SK-N-SH (cell line): ENCODE results near the gene ZBTB37.
A peak's percentile ranks its signal among the peaks of the same experiment; 100 is the strongest.

Experiments
- CHD2 ChIP-seq: fragments of 150-350 bp; IDR thresholded peaks from 2 replicates; pipeline ENCODE4 v1.6.1; 2018; ENCODE audit warnings: low read length; ENCODE audit not compliant: partially characterized antibody
- CTCF ChIP-seq: fragments of 200-600 bp; sonication (generic); IDR thresholded peaks from 2 replicates; pipeline ENCODE4 v1.6.1; 2017; ENCODE audit warnings: antibody characterized with exemption, mild to moderate bottlenecking, moderate library complexity
- EZH2phosphoT487 ChIP-seq: fragments of 200-600 bp; sonication (generic); IDR thresholded peaks from 2 replicates; pipeline ENCODE4 v1.6.1; 2017; ENCODE audit warnings: low read depth, mixed run types, mild to moderate bottlenecking, antibody characterized with exemption, moderate library complexity, borderline replicate concordance
- FOXJ3 ChIP-seq: sonication (generic); formaldehyde crosslinking; IDR thresholded peaks from 2 replicates; pipeline ENCODE4 v1.5.1; 2020; ENCODE audit warnings: mild to moderate bottlenecking, missing genetic modification reagents
- IRF3 ChIP-seq: fragments of 150-350 bp; IDR thresholded peaks from 2 replicates; pipeline ENCODE4 v1.6.1; 2016; ENCODE audit warnings: mild to moderate bottlenecking, low read depth, low read length
- NRF1 ChIP-seq: IDR thresholded peaks from 2 replicates; pipeline ENCODE4 v1.6.1; 2012; ENCODE audit warnings: low read depth, mild to moderate bottlenecking, low read length
- RAD21 ChIP-seq: IDR thresholded peaks from 2 replicates; pipeline ENCODE4 v1.6.1; 2012; ENCODE audit warnings: mild to moderate bottlenecking, low read length
- REST ChIP-seq: IDR thresholded peaks from 2 replicates; pipeline ENCODE4 v1.6.1; 2012; ENCODE audit warnings: mild to moderate bottlenecking, low read depth, low read length, moderate library complexity
- RFX5 ChIP-seq: IDR thresholded peaks from 2 replicates; pipeline ENCODE4 v1.6.1; 2012; ENCODE audit warnings: mild to moderate bottlenecking, improper control_type of control experiment, low read length
- SMC3 ChIP-seq: IDR thresholded peaks from 2 replicates; pipeline ENCODE4 v1.6.1; 2012; ENCODE audit warnings: low read depth, low read length, improper control_type of control experiment
- TAF1 ChIP-seq: IDR thresholded peaks from 2 replicates; pipeline ENCODE4 v1.6.1; 2012; ENCODE audit warnings: low read depth, mild to moderate bottlenecking, low read length, moderate library complexity, borderline replicate concordance
- YY1 ChIP-seq: IDR thresholded peaks from 2 replicates; pipeline ENCODE4 v1.4.0; 2012; ENCODE audit warnings: low read depth, mild to moderate bottlenecking
- ZBTB33 ChIP-seq: IDR thresholded peaks from 2 replicates; pipeline ENCODE4 v1.4.0; 2012; ENCODE audit warnings: low read depth, borderline replicate concordance

- TF ChIP-seq ZBTB33 (no peak), SMC3 (no peak), CTCF (peak; percentile 74), FOXJ3 (CRISPR knock-in tag) (no peak), EZH2phosphoT487 (no peak), RAD21 (peak; percentile 28; the same call in 1 of the 2 replicates), CHD2 (no peak), RFX5 (no peak), REST (no peak), IRF3 (no peak), TAF1 (no peak), NRF1 (no peak), YY1 (no peak)
Observed at GRCh38 chr1:173914366-173914871, 46.2 kb downstream of the ZBTB37 start.
